ENCODE measurements around the gene RNF19B. TPM values are rescaled to one million over a fixed set of nuclear protein-coding genes. Genes with fewer than 3 reads are reported as not detected.

RNF19B gene
- total and polyA plus RNA-seq, 2 of the 13 experiments (the other 11 are each of a cell fraction or from before 2014, with no cell fraction given) = 15.3 to 22.5 TPM

- TF ChIP-seq ZNF276 (CRISPR knock-in tag; IDR thresholded peaks at IDR 0.05; ENCODE audit: low read depth) (peak; percentile 22; the same call in 1 of the 2 replicates), GFI1 (CRISPR knock-in tag; IDR thresholded peaks at IDR 0.05; ENCODE audit: borderline replicate concordance) (no peak), ZBTB49 (CRISPR knock-in tag; IDR thresholded peaks at IDR 0.05; ENCODE audit: borderline replicate concordance) (no peak), FOXA3 (CRISPR knock-in tag; IDR thresholded peaks at IDR 0.05) (no peak), ZNF20 (CRISPR knock-in tag; IDR thresholded peaks at IDR 0.05) (no peak), ZSCAN31 (CRISPR knock-in tag; IDR thresholded peaks at IDR 0.05; ENCODE audit: low read depth) (0 out of 2 replicates have a peak, but pooled peaks have one; percentile 22), HMGXB4 (CRISPR knock-in tag; IDR thresholded peaks at IDR 0.05; ENCODE audit: borderline replicate concordance in 1 of 2, low read depth in 1 of 2) (peak; percentile 42 to 60; a peak in 2 of 4 replicates), ZNF333 (CRISPR knock-in tag; IDR thresholded peaks at IDR 0.05; ENCODE audit: borderline replicate concordance) (no peak), PRDM10 (CRISPR knock-in tag; IDR thresholded peaks at IDR 0.05; ENCODE audit: low read depth) (no peak), ZNF788 (CRISPR knock-in tag; IDR thresholded peaks at IDR 0.05; ENCODE audit: borderline replicate concordance) (no peak), GLI4 (CRISPR knock-in tag; IDR thresholded peaks at IDR 0.05; ENCODE audit: borderline replicate concordance) (no peak), RAD51 (IDR thresholded peaks at IDR 0.05; ENCODE audit: borderline replicate concordance) (no peak), ZNF441 (CRISPR knock-in tag; IDR thresholded peaks at IDR 0.05; ENCODE audit: borderline replicate concordance) (no peak), ZHX1 (CRISPR knock-in tag; IDR thresholded peaks at IDR 0.05; ENCODE audit: low read depth) (no peak)
Observed at GRCh38 chr1:32963746-32964460, 706 bp downstream of the RNF19B start (continued).
